Measurements from ENCODE around the gene SMYD1.

The SMYD1 gene

GRCh38 chr2:88092773-88093172 is 25.1 kb downstream of the SMYD1 start:
- no peaks in the 10 kb centered on the region for H3K9me3 ChIP-seq (ENCODE audit: control insufficient read depth, low read length)
- no peak overlapping the region for H3K9ac ChIP-seq (ENCODE audit: low read length)

GRCh38 chr2:88095022-88095421 is 27.4 kb downstream of the SMYD1 start:
- Histone ChIP-seq H3K9ac (ENCODE audit: low read length) (no peak overlapping the region), H3K27me3 (ENCODE audit: control insufficient read depth, insufficient read depth, low read length) (no peaks in the 10 kb centered on the region), H3K4me3 (ENCODE audit: low read length) (no peak overlapping the region), H3K4me1 (ENCODE audit: control insufficient read depth, insufficient read depth, low read length) (no peaks in the 10 kb centered on the region), H3K36me3 (ENCODE audit: control insufficient read depth, insufficient read depth, low read length) (no peaks in the 10 kb centered on the region), H3K9me3 (ENCODE audit: control insufficient read depth, low read length) (no peaks in the 10 kb centered on the region)

More at GRCh38 chr2:88092773-88093172, 25.1 kb downstream of the SMYD1 start:
- Histone ChIP-seq H3K27me3 (ENCODE audit: control insufficient read depth, insufficient read depth, low read length) (no peaks in the 10 kb centered on the region), H3K4me1 (ENCODE audit: control insufficient read depth, insufficient read depth, low read length) (no peaks in the 10 kb centered on the region), H3K4me3 (ENCODE audit: low read length) (no peak overlapping the region), H3K36me3 (ENCODE audit: control insufficient read depth, insufficient read depth, low read length) (no peaks in the 10 kb centered on the region)

GRCh38 chr2:88096708-88097107 is 29.1 kb downstream of the SMYD1 start:
- H3K9me3 ChIP-seq (ENCODE audit: control insufficient read depth, low read length): no peaks in the 10 kb centered on the region
- H3K27me3 ChIP-seq (ENCODE audit: control insufficient read depth, insufficient read depth, low read length): no peaks in the 10 kb centered on the region
- H3K4me1 ChIP-seq (ENCODE audit: control insufficient read depth, insufficient read depth, low read length): no peaks in the 10 kb centered on the region
- H3K4me3 ChIP-seq (ENCODE audit: low read length): no peak overlapping the region
- H3K9ac ChIP-seq (ENCODE audit: low read length): no peak overlapping the region
- no peaks in the 10 kb centered on the region for H3K36me3 ChIP-seq (ENCODE audit: control insufficient read depth, insufficient read depth, low read length)

- H3K4me1 ChIP-seq (ENCODE audit: control insufficient read depth, insufficient read depth, low read length): no peaks in the 10 kb centered on the region
- H3K4me3 ChIP-seq (ENCODE audit: low read length): no peak overlapping the region
- H3K27me3 ChIP-seq (ENCODE audit: control insufficient read depth, insufficient read depth, low read length): no peaks in the 10 kb centered on the region
- H3K9ac ChIP-seq (ENCODE audit: low read length): no peak overlapping the region
- no peaks in the 10 kb centered on the region for H3K9me3 ChIP-seq (ENCODE audit: control insufficient read depth, low read length)
- H3K36me3 ChIP-seq (ENCODE audit: control insufficient read depth, insufficient read depth, low read length): no peaks in the 10 kb centered on the region
These were observed 29.6 kb downstream of the SMYD1 start for GRCh38 chr2:88097192-88097591.

- no peak overlapping the region for H3K9ac ChIP-seq (ENCODE audit: low read length)
- no peak overlapping the region for H3K4me3 ChIP-seq (ENCODE audit: low read length)
- no peaks in the 10 kb centered on the region for H3K4me1 ChIP-seq (ENCODE audit: control insufficient read depth, insufficient read depth, low read length)
- no peaks in the 10 kb centered on the region for H3K9me3 ChIP-seq (ENCODE audit: control insufficient read depth, low read length)
- H3K36me3 ChIP-seq (ENCODE audit: control insufficient read depth, insufficient read depth, low read length): no peaks in the 10 kb centered on the region
- H3K27me3 ChIP-seq (ENCODE audit: control insufficient read depth, insufficient read depth, low read length): no peaks in the 10 kb centered on the region
These were observed 30.4 kb downstream of the SMYD1 start for GRCh38 chr2:88097891-88098557.

- Histone ChIP-seq H3K9ac (ENCODE audit: low read length) (no peak overlapping the region), H3K9me3 (ENCODE audit: control insufficient read depth, low read length) (no peaks in the 10 kb centered on the region), H3K4me3 (ENCODE audit: low read length) (no peak overlapping the region), H3K27me3 (ENCODE audit: control insufficient read depth, insufficient read depth, low read length) (no peaks in the 10 kb centered on the region), H3K4me1 (ENCODE audit: control insufficient read depth, insufficient read depth, low read length) (no peaks in the 10 kb centered on the region), H3K36me3 (ENCODE audit: control insufficient read depth, insufficient read depth, low read length) (no peaks in the 10 kb centered on the region)
These were observed 30.9 kb downstream of the SMYD1 start for GRCh38 chr2:88098558-88098900.

GRCh38 chr2:88099798-88100488 is 32.3 kb downstream of the SMYD1 start:
- Histone ChIP-seq H3K27me3 (ENCODE audit: control insufficient read depth, insufficient read depth, low read length) (no peaks in the 10 kb centered on the region), H3K4me1 (ENCODE audit: control insufficient read depth, insufficient read depth, low read length) (no peaks in the 10 kb centered on the region), H3K9me3 (ENCODE audit: control insufficient read depth, low read length) (no peaks in the 10 kb centered on the region), H3K36me3 (ENCODE audit: control insufficient read depth, insufficient read depth, low read length) (no peaks in the 10 kb centered on the region), H3K4me3 (ENCODE audit: low read length) (no peak overlapping the region), H3K9ac (ENCODE audit: low read length) (no peak overlapping the region)

- H3K36me3 ChIP-seq (ENCODE audit: control insufficient read depth, insufficient read depth, low read length): no peaks in the 10 kb centered on the region
- no peak overlapping the region for H3K4me3 ChIP-seq (ENCODE audit: low read length)
- H3K27me3 ChIP-seq (ENCODE audit: control insufficient read depth, insufficient read depth, low read length): no peaks in the 10 kb centered on the region
- H3K4me1 ChIP-seq (ENCODE audit: control insufficient read depth, insufficient read depth, low read length): no peaks in the 10 kb centered on the region
- H3K9me3 ChIP-seq (ENCODE audit: control insufficient read depth, low read length): no peaks in the 10 kb centered on the region
- no peak overlapping the region for H3K9ac ChIP-seq (ENCODE audit: low read length)
These were observed 32.8 kb downstream of the SMYD1 start for GRCh38 chr2:88100489-88100858.

- Histone ChIP-seq H3K9me3 (ENCODE audit: control insufficient read depth, low read length) (no peaks in the 10 kb centered on the region), H3K4me3 (ENCODE audit: low read length) (no peak overlapping the region), H3K4me1 (ENCODE audit: control insufficient read depth, insufficient read depth, low read length) (no peaks in the 10 kb centered on the region), H3K36me3 (ENCODE audit: control insufficient read depth, insufficient read depth, low read length) (no peaks in the 10 kb centered on the region), H3K27me3 (ENCODE audit: control insufficient read depth, insufficient read depth, low read length) (no peaks in the 10 kb centered on the region), H3K9ac (ENCODE audit: low read length) (no peak overlapping the region)
These were observed 41.2 kb downstream of the SMYD1 start for GRCh38 chr2:88108796-88109195.

GRCh38 chr2:88110830-88111229 is 43.2 kb downstream of the SMYD1 start:
- no peak overlapping the region for H3K9ac ChIP-seq (ENCODE audit: low read length)
- no peaks in the 10 kb centered on the region for H3K36me3 ChIP-seq (ENCODE audit: control insufficient read depth, insufficient read depth, low read length)
- no peaks in the 10 kb centered on the region for H3K4me1 ChIP-seq (ENCODE audit: control insufficient read depth, insufficient read depth, low read length)
- H3K27me3 ChIP-seq (ENCODE audit: control insufficient read depth, insufficient read depth, low read length): no peaks in the 10 kb centered on the region
- no peak overlapping the region for H3K4me3 ChIP-seq (ENCODE audit: low read length)
- no peaks in the 10 kb centered on the region for H3K9me3 ChIP-seq (ENCODE audit: control insufficient read depth, low read length)

- no peaks in the 10 kb centered on the region for H3K36me3 ChIP-seq (ENCODE audit: control insufficient read depth, insufficient read depth, low read length)
- H3K9me3 ChIP-seq (ENCODE audit: control insufficient read depth, low read length): no peaks in the 10 kb centered on the region
These were observed 45.4 kb downstream of the SMYD1 start for GRCh38 chr2:88113069-88113468.

GRCh38 chr2:88114889-88115288 is 47.3 kb downstream of the SMYD1 start:
- Histone ChIP-seq H3K9ac (ENCODE audit: low read length) (no peak overlapping the region), H3K27me3 (ENCODE audit: control insufficient read depth, insufficient read depth, low read length) (peaks cover 3% of the 10 kb centered on the region), H3K4me3 (ENCODE audit: low read length) (no peak overlapping the region), H3K36me3 (ENCODE audit: control insufficient read depth, insufficient read depth, low read length) (no peaks in the 10 kb centered on the region), H3K4me1 (ENCODE audit: control insufficient read depth, insufficient read depth, low read length) (no peaks in the 10 kb centered on the region), H3K9me3 (ENCODE audit: control insufficient read depth, low read length) (no peaks in the 10 kb centered on the region)

More at GRCh38 chr2:88113069-88113468, 45.4 kb downstream of the SMYD1 start:
- Histone ChIP-seq H3K27me3 (ENCODE audit: control insufficient read depth, insufficient read depth, low read length) (no peaks in the 10 kb centered on the region), H3K9ac (ENCODE audit: low read length) (no peak overlapping the region), H3K4me3 (ENCODE audit: low read length) (no peak overlapping the region), H3K4me1 (ENCODE audit: control insufficient read depth, insufficient read depth, low read length) (no peaks in the 10 kb centered on the region)
